Measurements from ENCODE around the gene SH3RF1. TPM values are rescaled to one million over a fixed set of nuclear protein-coding genes. Genes with fewer than 3 reads are reported as not detected.

SH3RF1 gene
- total RNA-seq, 1 experiment from 2014 or later, result 16.6 TPM

GRCh38 chr4:169253904-169254303, 16.9 kb downstream of the SH3RF1 start:
- H3K9me3 Mint-ChIP-seq, result peaks cover 5% of the 10 kb centered on the region
- CTCF ChIA-PET, result no interaction called here

GRCh38 chr4:169253113-169253671, 17.6 kb downstream of the SH3RF1 start:
- Mint-ChIP-seq H3K4me1 (peaks cover 70% of the 10 kb centered on the region), H3K36me3 (peaks cover 7% of the 10 kb centered on the region), H3K27me3 (ENCODE audit: low read depth) (no peaks in the 10 kb centered on the region), H3K9me3 (peaks cover 7% of the 10 kb centered on the region), H3K4me3 (no peak overlapping the region), H3K27ac (0 out of 2 replicates have a peak overlapping the region, but pooled peaks have one; percentile 95)
- TF ChIP-seq, protein P1, sequence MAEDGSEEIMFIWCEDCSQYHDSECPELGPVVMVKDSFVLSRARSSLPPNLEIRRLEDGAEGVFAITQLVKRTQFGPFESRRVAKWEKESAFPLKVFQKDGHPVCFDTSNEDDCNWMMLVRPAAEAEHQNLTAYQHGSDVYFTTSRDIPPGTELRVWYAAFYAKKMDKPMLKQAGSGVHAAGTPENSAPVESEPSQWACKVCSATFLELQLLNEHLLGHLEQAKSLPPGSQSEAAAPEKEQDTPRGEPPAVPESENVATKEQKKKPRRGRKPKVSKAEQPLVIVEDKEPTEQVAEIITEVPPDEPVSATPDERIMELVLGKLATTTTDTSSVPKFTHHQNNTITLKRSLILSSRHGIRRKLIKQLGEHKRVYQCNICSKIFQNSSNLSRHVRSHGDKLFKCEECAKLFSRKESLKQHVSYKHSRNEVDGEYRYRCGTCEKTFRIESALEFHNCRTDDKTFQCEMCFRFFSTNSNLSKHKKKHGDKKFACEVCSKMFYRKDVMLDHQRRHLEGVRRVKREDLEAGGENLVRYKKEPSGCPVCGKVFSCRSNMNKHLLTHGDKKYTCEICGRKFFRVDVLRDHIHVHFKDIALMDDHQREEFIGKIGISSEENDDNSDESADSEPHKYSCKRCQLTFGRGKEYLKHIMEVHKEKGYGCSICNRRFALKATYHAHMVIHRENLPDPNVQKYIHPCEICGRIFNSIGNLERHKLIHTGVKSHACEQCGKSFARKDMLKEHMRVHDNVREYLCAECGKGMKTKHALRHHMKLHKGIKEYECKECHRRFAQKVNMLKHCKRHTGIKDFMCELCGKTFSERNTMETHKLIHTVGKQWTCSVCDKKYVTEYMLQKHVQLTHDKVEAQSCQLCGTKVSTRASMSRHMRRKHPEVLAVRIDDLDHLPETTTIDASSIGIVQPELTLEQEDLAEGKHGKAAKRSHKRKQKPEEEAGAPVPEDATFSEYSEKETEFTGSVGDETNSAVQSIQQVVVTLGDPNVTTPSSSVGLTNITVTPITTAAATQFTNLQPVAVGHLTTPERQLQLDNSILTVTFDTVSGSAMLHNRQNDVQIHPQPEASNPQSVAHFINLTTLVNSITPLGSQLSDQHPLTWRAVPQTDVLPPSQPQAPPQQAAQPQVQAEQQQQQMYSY (CRISPR knock-in tag; IDR thresholded peaks at IDR 0.05), result no peak
- TF ChIP-seq ZNF317 (CRISPR knock-in tag; IDR thresholded peaks at IDR 0.05; ENCODE audit: borderline replicate concordance, low read depth) (no peak), E2F5 (CRISPR knock-in tag; IDR thresholded peaks at IDR 0.05) (no peak), SOX15 (CRISPR knock-in tag; IDR thresholded peaks at IDR 0.05) (no peak), HMGA2 (CRISPR knock-in tag; IDR thresholded peaks at IDR 0.05) (no peak), NFYB (CRISPR knock-in tag; conservative IDR thresholded peaks at IDR 0.05; ENCODE audit: low read depth) (no peak), ZNF232 (CRISPR knock-in tag; IDR thresholded peaks at IDR 0.05) (no peak)
- ChIA-PET CTCF (no interaction called here), POLR2A (no interaction called here)
- DNase-seq (ENCODE audit: low spot score), result no peak
- ATAC-seq, result no peak

More at GRCh38 chr4:169253904-169254303, 16.9 kb downstream of the SH3RF1 start:
- Mint-ChIP-seq H3K4me1 (peaks cover 73% of the 10 kb centered on the region), H3K27ac (peak overlapping the region; percentile 21; the same call in 1 of the 2 replicates), H3K36me3 (peaks cover 5% of the 10 kb centered on the region; the same call in 1 of the 2 replicates), H3K27me3 (ENCODE audit: low read depth) (no peaks in the 10 kb centered on the region), H3K4me3 (no peak overlapping the region)
- DNase-seq (ENCODE audit: low spot score) (no peak), ATAC-seq (no peak)
- POLR2A ChIA-PET, result no interaction called here
- TF ChIP-seq ZSCAN18 (CRISPR knock-in tag; IDR thresholded peaks at IDR 0.05), result no peak
- no peak for TF ChIP-seq EMX1 (CRISPR knock-in tag; IDR thresholded peaks at IDR 0.05)
- no peak for TF ChIP-seq TEAD1 (CRISPR knock-in tag; IDR thresholded peaks at IDR 0.05)
- no peak for TF ChIP-seq KAT7 (CRISPR knock-in tag; IDR thresholded peaks at IDR 0.05; ENCODE audit: borderline replicate concordance)
- no peak for TF ChIP-seq FOXJ3 (CRISPR knock-in tag; IDR thresholded peaks at IDR 0.05; ENCODE audit: borderline replicate concordance)
- no peak for TF ChIP-seq NR2C2 (CRISPR knock-in tag; IDR thresholded peaks at IDR 0.05)

GRCh38 chr4:169252339-169253112, 18.2 kb downstream of the SH3RF1 start:
- DNase-seq (ENCODE audit: low spot score), result no peak
- peaks cover 63% of the 10 kb centered on the region for H3K4me1 Mint-ChIP-seq
- peaks cover 9% of the 10 kb centered on the region for H3K9me3 Mint-ChIP-seq
- no peak overlapping the region for H3K4me3 Mint-ChIP-seq
- ChIA-PET CTCF (no interaction called here), POLR2A (no interaction called here)
- peaks cover 9% of the 10 kb centered on the region for H3K36me3 Mint-ChIP-seq
- peak overlapping the region; percentile 95 for H3K27ac Mint-ChIP-seq
- no peaks in the 10 kb centered on the region for H3K27me3 Mint-ChIP-seq (ENCODE audit: low read depth)
- ATAC-seq, result no peak
- no peak for TF ChIP-seq TEAD4 (CRISPR knock-in tag; IDR thresholded peaks at IDR 0.05)
- no peak for TF ChIP-seq CREM (CRISPR knock-in tag; IDR thresholded peaks at IDR 0.05)
- TF ChIP-seq SMAD4 (CRISPR knock-in tag; IDR thresholded peaks at IDR 0.05), result no peak
- TF ChIP-seq ZNF138 (CRISPR knock-in tag; conservative IDR thresholded peaks at IDR 0.05), result no peak
- no peak for TF ChIP-seq NR2C2 (CRISPR knock-in tag; IDR thresholded peaks at IDR 0.05)
- TF ChIP-seq MXD4 (CRISPR knock-in tag; IDR thresholded peaks at IDR 0.05; ENCODE audit: borderline replicate concordance), result no peak
- no peak for TF ChIP-seq TP53 (CRISPR knock-in tag; IDR thresholded peaks at IDR 0.05)
- TF ChIP-seq PREB (CRISPR knock-in tag; IDR thresholded peaks at IDR 0.05; ENCODE audit: borderline replicate concordance), result no peak
- TF ChIP-seq, protein P2, sequence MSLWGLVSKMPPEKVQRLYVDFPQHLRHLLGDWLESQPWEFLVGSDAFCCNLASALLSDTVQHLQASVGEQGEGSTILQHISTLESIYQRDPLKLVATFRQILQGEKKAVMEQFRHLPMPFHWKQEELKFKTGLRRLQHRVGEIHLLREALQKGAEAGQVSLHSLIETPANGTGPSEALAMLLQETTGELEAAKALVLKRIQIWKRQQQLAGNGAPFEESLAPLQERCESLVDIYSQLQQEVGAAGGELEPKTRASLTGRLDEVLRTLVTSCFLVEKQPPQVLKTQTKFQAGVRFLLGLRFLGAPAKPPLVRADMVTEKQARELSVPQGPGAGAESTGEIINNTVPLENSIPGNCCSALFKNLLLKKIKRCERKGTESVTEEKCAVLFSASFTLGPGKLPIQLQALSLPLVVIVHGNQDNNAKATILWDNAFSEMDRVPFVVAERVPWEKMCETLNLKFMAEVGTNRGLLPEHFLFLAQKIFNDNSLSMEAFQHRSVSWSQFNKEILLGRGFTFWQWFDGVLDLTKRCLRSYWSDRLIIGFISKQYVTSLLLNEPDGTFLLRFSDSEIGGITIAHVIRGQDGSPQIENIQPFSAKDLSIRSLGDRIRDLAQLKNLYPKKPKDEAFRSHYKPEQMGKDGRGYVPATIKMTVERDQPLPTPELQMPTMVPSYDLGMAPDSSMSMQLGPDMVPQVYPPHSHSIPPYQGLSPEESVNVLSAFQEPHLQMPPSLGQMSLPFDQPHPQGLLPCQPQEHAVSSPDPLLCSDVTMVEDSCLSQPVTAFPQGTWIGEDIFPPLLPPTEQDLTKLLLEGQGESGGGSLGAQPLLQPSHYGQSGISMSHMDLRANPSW (CRISPR knock-in tag; conservative IDR thresholded peaks at IDR 0.05; ENCODE audit: low read depth), result no peak
- TF ChIP-seq ZNF121 (CRISPR knock-in tag; IDR thresholded peaks at IDR 0.05), result no peak
